Measurements from ENCODE around the gene JAK1. TPM values are rescaled to one million over a fixed set of nuclear protein-coding genes. Genes with fewer than 3 reads are reported as not detected.
A peak's percentile ranks its signal among the peaks of the same experiment; 100 is the strongest.

Gene JAK1
- total RNA-seq, 4 donors from 2014 or later, result 121 to 241 (median 165) TPM

DNA sequence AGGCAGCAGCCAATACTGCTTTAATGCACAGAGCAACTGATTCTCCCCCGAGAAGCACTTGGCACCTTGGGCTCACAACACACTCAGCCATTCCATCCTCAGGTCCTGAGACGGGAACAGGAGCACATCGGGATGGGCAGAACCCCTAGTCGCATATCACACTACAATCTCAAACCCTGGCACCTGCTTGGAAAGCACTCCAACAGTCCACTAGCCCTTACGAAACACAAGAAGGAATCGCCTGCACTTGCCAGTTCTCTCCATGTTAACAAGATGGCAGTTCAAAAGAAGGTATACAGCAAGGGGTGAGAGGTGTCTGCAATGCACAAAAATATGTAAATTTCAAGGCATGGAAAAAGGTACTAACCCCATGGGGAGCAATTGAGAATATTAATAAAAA, 21.4 kb downstream of the JAK1 start:
- peaks cover 74 to 96% of the 10 kb centered on the region in 2 donors for H3K4me1 ChIP-seq
- in situ Hi-C loops (cut with MboI; ENCODE audit: low sequenced_read_pairs in 4 of 4), result no loop called here
- DNase-seq (peak in 1 of 2 donors; percentile 69), ATAC-seq (peak; percentile 45 to 74)
- TF ChIP-seq, protein P1, sequence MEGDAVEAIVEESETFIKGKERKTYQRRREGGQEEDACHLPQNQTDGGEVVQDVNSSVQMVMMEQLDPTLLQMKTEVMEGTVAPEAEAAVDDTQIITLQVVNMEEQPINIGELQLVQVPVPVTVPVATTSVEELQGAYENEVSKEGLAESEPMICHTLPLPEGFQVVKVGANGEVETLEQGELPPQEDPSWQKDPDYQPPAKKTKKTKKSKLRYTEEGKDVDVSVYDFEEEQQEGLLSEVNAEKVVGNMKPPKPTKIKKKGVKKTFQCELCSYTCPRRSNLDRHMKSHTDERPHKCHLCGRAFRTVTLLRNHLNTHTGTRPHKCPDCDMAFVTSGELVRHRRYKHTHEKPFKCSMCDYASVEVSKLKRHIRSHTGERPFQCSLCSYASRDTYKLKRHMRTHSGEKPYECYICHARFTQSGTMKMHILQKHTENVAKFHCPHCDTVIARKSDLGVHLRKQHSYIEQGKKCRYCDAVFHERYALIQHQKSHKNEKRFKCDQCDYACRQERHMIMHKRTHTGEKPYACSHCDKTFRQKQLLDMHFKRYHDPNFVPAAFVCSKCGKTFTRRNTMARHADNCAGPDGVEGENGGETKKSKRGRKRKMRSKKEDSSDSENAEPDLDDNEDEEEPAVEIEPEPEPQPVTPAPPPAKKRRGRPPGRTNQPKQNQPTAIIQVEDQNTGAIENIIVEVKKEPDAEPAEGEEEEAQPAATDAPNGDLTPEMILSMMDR (IDR thresholded peaks at IDR 0.05 in 4 of 5, conservative IDR thresholded peaks at IDR 0.05 in 1 of 5), result no peak
- TF ChIP-seq POLR2A (IDR thresholded peaks at IDR 0.05), result no peak
- no peaks in the 10 kb centered on the region for H3K27me3 ChIP-seq
- H3K9me3 ChIP-seq, result no peaks in the 10 kb centered on the region
- H3K4me3 ChIP-seq, result no peak overlapping the region
- H3K27ac ChIP-seq, result peak overlapping the region; percentile 76 to 83 (median 80)
- no peaks in the 10 kb centered on the region for H3K36me3 ChIP-seq
- intact Hi-C loops (cut with DNase I; ENCODE audit: low total_unique reads), result no loop called here

- no peak for DNase-seq
- peak; percentile 45 to 51 for ATAC-seq
- H3K4me1 ChIP-seq, result peaks cover 63 to 91% of the 10 kb centered on the region in 2 donors
- H3K4me3 ChIP-seq, result no peak overlapping the region
- no peaks in the 10 kb centered on the region for H3K27me3 ChIP-seq
- in situ Hi-C loops (cut with MboI; ENCODE audit: low sequenced_read_pairs in 4 of 4), result no loop called here
- H3K27ac ChIP-seq, result peak overlapping the region; percentile 76 to 83 (median 80)
- H3K9me3 ChIP-seq, result no peaks in the 10 kb centered on the region
- TF ChIP-seq POLR2A (IDR thresholded peaks at IDR 0.05), result no peak
- TF ChIP-seq, protein P1 (IDR thresholded peaks at IDR 0.05 in 4 of 5, conservative IDR thresholded peaks at IDR 0.05 in 1 of 5), result no peak
- H3K36me3 ChIP-seq, result no peaks in the 10 kb centered on the region
- intact Hi-C loops (cut with DNase I; ENCODE audit: low total_unique reads), result no loop called here
Measured at GRCh38 chr1:64942675-64943074, 23.7 kb downstream of the JAK1 start.

- Histone ChIP-seq H3K27ac (peak overlapping the region; percentile 76 to 83 (median 80)), H3K27me3 (no peaks in the 10 kb centered on the region), H3K9me3 (no peaks in the 10 kb centered on the region), H3K4me3 (no peak overlapping the region), H3K36me3 (no peaks in the 10 kb centered on the region), H3K4me1 (peaks cover 63 to 91% of the 10 kb centered on the region in 2 donors)
- no peak for ATAC-seq
- in situ Hi-C loops (cut with MboI; ENCODE audit: low sequenced_read_pairs in 4 of 4), result no loop called here
- TF ChIP-seq POLR2A (IDR thresholded peaks at IDR 0.05), result no peak
- TF ChIP-seq, protein P1 (IDR thresholded peaks at IDR 0.05 in 4 of 5, conservative IDR thresholded peaks at IDR 0.05 in 1 of 5), result no peak
- no peak for DNase-seq
- intact Hi-C loops (cut with DNase I; ENCODE audit: low total_unique reads), result no loop called here
Measured at GRCh38 chr1:64942118-64942517, 24.2 kb downstream of the JAK1 start.

DNA sequence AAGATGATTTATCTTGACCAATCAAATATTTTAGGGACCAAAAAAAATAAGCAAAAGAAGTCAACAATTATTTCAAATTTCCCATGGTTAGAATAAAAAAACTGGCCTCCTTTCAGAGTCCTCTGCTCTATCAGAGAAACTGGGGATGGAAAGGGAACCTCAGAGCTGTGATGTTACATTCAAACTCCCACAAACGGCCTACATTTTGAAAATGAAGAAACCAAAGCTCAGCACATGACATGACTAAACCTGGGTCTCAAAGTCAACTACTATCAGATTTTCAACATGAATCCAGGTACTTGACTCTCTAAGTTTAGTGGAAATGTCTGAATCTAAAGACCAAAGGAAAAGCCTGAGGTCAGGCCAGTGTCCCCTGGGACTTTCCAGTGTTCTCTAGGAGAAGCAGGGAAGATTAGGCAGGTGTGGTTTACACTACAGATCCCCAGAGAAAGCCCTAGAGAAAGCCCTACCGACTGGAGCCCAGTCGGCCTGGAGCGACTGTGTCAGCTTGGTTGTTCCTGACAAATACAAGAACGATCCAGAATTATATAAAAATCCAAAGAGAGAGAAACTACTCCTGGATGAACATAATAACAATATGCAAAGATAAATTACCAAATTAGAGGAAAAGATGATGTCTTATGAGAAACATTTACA, 24.8 kb downstream of the JAK1 start:
- intact Hi-C loops (cut with DNase I; ENCODE audit: low total_unique reads), result no loop called here
- no peak for TF ChIP-seq POLR2A (IDR thresholded peaks at IDR 0.05)
- TF ChIP-seq, protein P1 (IDR thresholded peaks at IDR 0.05 in 4 of 5, conservative IDR thresholded peaks at IDR 0.05 in 1 of 5), result no peak

More for the DNA sequence above, 24.8 kb downstream of the JAK1 start:
- Histone ChIP-seq H3K27ac (peak overlapping the region; percentile 76 to 83 (median 80)), H3K4me1 (peaks cover 63 to 91% of the 10 kb centered on the region in 2 donors), H3K4me3 (no peak overlapping the region), H3K9me3 (no peaks in the 10 kb centered on the region), H3K27me3 (no peaks in the 10 kb centered on the region), H3K36me3 (no peaks in the 10 kb centered on the region)
- DNase-seq (no peak), ATAC-seq (no peak)
- in situ Hi-C loops (cut with MboI; ENCODE audit: low sequenced_read_pairs in 4 of 4), result no loop called here

Measured in gastrocnemius medialis (tissue), 4 donors.